Memory B cell (primary cell): ENCODE data around the gene ITGAL.

Source experiments
- ATAC-seq: fragments of 150-1000 bp; cut with Tn5 transposase; 2 replicates; pipeline ENCODE4 v1.10.0; 2021; ENCODE audit warnings: low read depth, mild to moderate bottlenecking, moderate library complexity
- DNase-seq, 2 donors: peaks; one replicate each; pipeline ENCODE4 v3.0.0; 2022; ENCODE audit warnings: low spot score in 2 of 2
- H3K27ac Mint-ChIP-seq: one replicate; pipeline ENCODE4 v1.8.0; 2022; ENCODE audit warnings: mild to moderate bottlenecking, moderate library complexity, mixed read lengths
- H3K27me3 Mint-ChIP-seq: one replicate; pipeline ENCODE4 v1.8.0; 2022; ENCODE audit warnings: mixed read lengths
- H3K36me3 Mint-ChIP-seq: one replicate; pipeline ENCODE4 v1.8.0; 2022; ENCODE audit warnings: mild to moderate bottlenecking, mixed read lengths
- H3K4me1 Mint-ChIP-seq: one replicate; pipeline ENCODE4 v1.8.0; 2022; ENCODE audit warnings: mixed read lengths
- H3K4me3 Mint-ChIP-seq: one replicate; pipeline ENCODE4 v1.8.0; 2022; ENCODE audit warnings: mild to moderate bottlenecking, moderate library complexity, mixed read lengths
- H3K9me3 Mint-ChIP-seq: one replicate; pipeline ENCODE4 v1.8.0; 2022; ENCODE audit warnings: mixed read lengths

Gene ITGAL

DNA sequence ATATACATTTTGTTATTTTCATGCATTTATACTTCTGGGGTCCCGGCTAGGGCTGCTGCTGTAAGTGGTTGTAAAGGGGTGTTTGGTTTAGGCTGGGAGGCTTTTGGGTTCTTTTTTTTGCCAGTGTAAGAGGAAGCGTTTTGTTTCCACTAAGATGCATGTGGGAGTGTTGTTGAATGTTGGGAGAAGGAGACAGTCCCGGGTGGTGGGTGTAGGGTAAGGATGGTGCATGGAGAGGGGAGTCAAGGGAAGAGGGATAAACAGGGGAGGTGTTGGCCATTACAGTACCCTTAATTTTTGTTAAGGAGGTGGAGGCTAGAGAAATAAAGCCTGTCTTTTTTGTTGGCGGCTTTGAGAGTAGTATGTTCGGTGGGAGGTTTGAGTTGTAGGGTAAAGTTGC lies 70.5 kb downstream of the ITGAL start:
- Mint-ChIP-seq H3K4me3 (no peak overlapping the region), H3K4me1 (peaks cover 9% of the 10 kb centered on the region), H3K27ac (no peak overlapping the region), H3K27me3 (no peaks in the 10 kb centered on the region), H3K36me3 (no peaks in the 10 kb centered on the region), H3K9me3 (no peaks in the 10 kb centered on the region)
- DNase-seq: no peak
- ATAC-seq: no peak

DNA sequence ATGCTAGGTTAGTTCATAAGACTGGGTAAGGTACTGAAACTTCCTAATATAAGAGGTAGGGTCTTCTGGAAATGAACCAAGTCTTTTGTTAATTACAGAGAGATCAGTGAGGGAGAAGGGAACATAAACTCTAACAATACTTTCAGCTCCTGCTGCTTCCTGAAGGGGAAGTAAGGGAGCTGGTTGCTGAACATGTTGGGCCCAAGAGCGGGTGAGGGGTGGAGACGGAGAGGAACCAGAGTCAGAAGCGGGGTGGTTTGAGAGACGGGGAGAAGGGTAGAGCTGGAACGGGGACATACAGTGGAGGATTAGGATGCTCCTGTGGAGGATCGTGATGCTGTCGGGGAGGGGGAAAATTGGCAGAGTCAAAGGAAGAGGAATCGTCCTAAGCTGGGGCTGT lies 73.6 kb downstream of the ITGAL start:
- peaks cover 6% of the 10 kb centered on the region for H3K4me1 Mint-ChIP-seq
- H3K9me3 Mint-ChIP-seq: no peaks in the 10 kb centered on the region
- H3K4me3 Mint-ChIP-seq: no peak overlapping the region
- no peak overlapping the region for H3K27ac Mint-ChIP-seq
- H3K36me3 Mint-ChIP-seq: no peaks in the 10 kb centered on the region
- no peaks in the 10 kb centered on the region for H3K27me3 Mint-ChIP-seq
- ATAC-seq (no peak), DNase-seq (no peak)

DNA sequence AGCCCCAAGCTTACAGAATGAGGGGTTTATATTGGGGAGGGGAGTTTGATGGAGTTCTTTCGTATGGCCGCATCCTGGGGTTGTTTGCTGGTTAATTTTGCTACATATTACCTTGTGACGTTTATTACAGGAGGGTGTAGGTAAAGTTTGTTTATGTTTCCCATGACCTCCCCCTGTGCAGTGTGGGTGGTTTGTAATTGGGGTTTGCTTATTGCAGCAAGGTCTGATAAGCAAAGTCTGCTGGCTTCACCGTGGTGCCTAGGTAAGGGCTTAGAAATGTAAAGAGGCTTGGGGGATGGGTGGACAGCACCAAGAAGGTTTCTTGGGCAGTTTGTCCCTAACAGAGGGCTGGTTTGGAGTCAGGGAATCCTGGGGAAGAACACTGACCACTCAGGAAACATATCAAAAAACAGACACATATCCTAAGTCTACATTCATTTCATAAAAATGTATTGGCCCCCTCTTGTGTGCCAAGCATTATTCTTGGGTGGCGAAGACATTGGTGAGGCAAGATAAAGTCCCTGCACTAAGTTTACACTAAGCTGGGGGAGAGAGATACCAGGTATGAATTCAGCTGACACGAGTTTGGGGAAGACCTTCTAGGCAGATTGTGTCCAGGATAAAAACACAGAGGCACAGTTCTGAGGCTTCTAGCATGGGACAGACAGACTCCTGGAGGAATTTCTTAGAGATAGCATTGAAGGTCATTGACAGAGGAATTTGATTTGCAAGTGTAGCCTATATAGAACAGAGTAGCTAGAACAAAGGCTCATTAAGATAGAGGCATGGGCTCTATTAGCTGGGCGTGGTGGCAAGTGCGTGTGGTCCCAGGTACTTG lies 76.1 kb downstream of the ITGAL start:
- Mint-ChIP-seq H3K27me3 (no peaks in the 10 kb centered on the region), H3K27ac (no peak overlapping the region), H3K4me1 (peaks cover 14% of the 10 kb centered on the region), H3K36me3 (no peaks in the 10 kb centered on the region), H3K4me3 (no peak overlapping the region), H3K9me3 (no peaks in the 10 kb centered on the region)
- ATAC-seq (no peak), DNase-seq (no peak)

DNA sequence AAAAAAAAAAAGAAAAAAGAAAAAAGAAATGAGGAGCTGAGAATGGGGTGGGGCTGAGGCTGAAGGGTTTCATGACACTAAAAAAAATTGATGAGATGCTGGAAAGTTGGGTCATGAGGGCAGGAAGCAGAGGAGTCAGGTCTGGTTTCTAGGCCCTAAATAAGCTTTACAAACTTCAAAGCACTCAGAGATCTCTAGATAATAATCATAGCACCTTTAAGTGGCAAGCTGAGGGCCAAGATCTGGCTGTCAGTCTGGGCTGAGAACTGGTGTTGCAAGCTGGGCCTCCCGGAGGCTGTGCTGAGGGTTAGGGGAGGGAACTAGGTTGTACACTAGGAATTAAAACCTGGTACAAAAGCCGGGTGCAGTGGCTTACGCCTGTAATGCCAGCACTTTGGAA lies 79.2 kb downstream of the ITGAL start:
- ATAC-seq (no peak), DNase-seq (no peak)
- Mint-ChIP-seq H3K4me1 (peaks cover 16% of the 10 kb centered on the region), H3K27ac (no peak overlapping the region), H3K27me3 (no peaks in the 10 kb centered on the region), H3K9me3 (no peaks in the 10 kb centered on the region), H3K36me3 (peaks cover 5% of the 10 kb centered on the region), H3K4me3 (no peak overlapping the region)

DNA sequence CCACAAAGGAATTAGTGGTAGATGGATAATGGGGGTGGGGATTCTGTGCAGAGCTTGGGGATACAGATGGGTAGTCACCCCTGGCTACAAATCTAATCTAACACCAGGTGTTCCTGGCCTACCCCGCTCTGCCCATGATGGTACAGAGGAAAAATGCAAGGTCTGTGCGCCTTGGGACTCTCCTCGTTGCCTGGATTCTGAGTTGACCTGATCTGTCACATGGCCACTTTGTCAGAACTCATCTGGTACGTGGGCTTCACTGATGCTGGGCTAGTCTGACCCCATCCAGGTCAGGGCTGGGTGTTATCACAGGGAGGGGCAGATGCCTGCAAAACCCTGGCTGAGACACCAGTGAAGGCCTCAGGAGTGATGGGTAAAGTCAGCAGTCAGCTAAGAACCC lies 80.4 kb downstream of the ITGAL start:
- H3K4me3 Mint-ChIP-seq: no peak overlapping the region
- no peaks in the 10 kb centered on the region for H3K27me3 Mint-ChIP-seq
- no peak overlapping the region for H3K27ac Mint-ChIP-seq

DNA sequence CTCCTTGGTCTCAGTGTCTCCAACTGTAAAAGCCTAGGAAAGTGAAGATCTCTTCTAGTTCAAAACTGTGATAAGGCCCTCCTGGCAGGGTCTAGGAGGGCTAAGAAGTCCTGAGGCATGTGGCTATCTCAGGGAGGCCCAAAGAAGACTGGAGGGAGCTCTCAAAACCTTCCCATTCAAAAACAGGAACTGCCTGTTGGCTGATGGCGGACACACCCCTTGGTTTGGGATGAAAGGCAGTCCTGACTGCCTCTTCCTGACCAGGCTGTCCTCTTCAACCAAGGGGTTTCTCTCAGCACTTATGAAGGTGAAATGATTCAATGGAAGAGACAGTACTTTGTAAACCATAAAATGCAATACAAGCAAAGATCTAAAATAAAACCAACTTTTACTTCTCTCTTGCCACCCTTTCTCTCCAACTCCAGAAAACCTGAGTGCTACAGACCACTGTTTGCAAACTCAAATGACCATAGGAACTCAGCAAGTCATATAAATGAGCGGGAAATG lies 80.9 kb downstream of the ITGAL start:
- ATAC-seq (no peak), DNase-seq (no peak)
- peak overlapping the region; percentile 67 for H3K27ac Mint-ChIP-seq
- no peak overlapping the region for H3K4me3 Mint-ChIP-seq
- no peaks in the 10 kb centered on the region for H3K27me3 Mint-ChIP-seq
- H3K36me3 Mint-ChIP-seq: peaks cover 5% of the 10 kb centered on the region
- no peaks in the 10 kb centered on the region for H3K9me3 Mint-ChIP-seq
- H3K4me1 Mint-ChIP-seq: peaks cover 16% of the 10 kb centered on the region

More for the DNA sequence above, 80.4 kb downstream of the ITGAL start:
- Mint-ChIP-seq H3K36me3 (peaks cover 5% of the 10 kb centered on the region), H3K9me3 (no peaks in the 10 kb centered on the region), H3K4me1 (peaks cover 16% of the 10 kb centered on the region)
- ATAC-seq (no peak), DNase-seq (no peak)

DNA sequence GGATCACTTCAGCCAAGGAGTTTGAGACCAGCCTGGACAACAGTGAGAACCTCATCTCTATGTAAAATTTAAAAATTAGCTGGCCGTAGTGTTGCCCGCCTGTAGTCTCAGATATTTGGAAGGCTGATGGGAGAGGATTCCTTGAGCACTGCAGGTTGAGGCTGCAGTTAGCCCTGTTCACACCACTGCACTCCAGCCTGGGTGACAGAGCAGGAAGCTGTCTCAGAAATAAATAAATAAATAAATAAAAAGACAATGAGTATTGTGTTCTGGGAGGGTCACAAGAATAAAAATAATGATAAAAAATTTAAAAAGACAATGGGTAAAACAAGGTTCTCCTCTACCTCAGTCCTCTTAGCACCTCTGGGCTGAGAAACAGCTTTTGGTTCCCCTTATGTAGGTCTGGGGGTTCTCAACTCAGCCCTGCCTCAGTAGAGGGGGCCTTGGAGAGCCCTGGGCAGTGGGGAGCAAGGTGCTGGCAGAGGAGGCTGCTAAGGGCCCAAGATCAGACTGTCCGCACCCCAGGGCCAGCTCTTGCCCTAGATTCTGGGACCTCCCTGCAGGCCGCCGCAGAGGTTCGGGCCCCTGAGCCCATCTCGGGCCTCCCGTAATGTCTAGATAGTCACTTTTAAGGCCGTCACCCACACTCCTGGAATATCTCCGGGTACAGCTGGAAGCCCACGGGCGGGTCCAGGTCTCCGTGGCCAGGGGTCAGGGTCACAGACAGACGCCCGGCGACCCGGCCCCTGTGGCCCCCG lies 82.2 kb downstream of the ITGAL start:
- H3K27ac Mint-ChIP-seq: no peak overlapping the region
- H3K36me3 Mint-ChIP-seq: peaks cover 5% of the 10 kb centered on the region
- ATAC-seq: no peak
- H3K9me3 Mint-ChIP-seq: no peaks in the 10 kb centered on the region
- no peaks in the 10 kb centered on the region for H3K27me3 Mint-ChIP-seq
- peaks cover 21% of the 10 kb centered on the region for H3K4me1 Mint-ChIP-seq
- no peak for DNase-seq
- H3K4me3 Mint-ChIP-seq: no peak overlapping the region

DNA sequence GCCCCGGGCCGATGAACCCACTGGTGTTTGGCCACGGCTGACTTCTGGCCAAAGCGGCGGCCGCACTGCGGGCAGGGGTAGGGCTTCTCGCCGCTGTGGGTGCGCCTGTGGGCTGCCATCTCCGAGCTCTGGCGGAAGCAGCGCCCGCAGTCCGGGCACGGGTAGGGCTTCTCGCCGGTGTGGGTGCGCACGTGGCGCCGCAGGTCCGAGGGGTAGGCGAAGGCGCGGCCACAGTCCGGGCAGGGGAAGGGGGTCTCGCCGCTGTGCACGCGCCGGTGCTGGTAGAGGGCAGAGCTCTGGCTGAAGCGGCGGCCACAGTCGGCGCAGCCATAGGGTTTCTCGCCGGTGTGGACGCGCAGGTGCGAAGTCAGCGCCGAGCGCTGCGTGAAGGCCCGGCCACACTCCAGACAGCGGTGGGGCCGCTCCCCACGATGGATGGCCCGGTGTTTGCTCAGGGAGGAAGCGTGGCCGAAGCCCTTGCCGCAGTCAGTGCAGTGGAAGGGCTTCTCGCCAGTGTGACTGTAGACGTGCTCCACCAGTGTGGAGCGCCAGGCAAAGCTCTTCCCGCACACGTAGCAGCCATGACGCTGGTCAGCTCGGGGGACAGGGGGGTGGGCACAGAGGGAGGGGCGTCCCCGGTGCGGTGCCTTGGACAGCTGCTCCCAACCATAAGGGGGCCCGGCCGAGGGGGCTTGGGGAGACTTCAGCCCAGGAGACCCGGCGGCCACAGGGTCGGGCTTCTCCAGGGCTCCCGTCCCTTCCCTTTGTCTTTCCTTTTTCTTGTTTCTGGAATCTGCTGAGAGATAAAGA lies 83.0 kb downstream of the ITGAL start:
- Mint-ChIP-seq H3K4me1 (peaks cover 21% of the 10 kb centered on the region), H3K27me3 (no peaks in the 10 kb centered on the region), H3K27ac (no peak overlapping the region), H3K9me3 (no peaks in the 10 kb centered on the region), H3K36me3 (peaks cover 5% of the 10 kb centered on the region), H3K4me3 (peak overlapping the region; percentile 70)
- no peak for ATAC-seq
- no peak for DNase-seq

DNA sequence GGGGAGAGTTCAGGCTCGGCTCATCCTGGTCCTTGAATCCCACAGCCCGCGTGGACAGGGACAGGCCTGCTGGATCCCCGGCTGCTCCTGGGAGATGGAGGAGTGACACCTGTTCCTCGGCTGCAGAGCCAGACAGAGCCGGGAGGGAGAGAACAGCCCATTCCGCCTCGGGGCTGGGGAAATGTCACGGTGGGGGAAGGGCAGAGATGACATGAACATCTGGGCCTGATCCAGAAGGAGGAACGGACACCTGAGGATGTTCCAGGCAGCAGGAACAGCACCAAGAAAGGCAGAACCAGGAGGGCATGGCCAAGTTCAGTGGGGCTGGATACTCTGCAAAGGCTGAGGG lies 83.6 kb downstream of the ITGAL start:
- H3K27ac Mint-ChIP-seq: no peak overlapping the region
- H3K27me3 Mint-ChIP-seq: no peaks in the 10 kb centered on the region
- H3K4me1 Mint-ChIP-seq: peaks cover 21% of the 10 kb centered on the region
- peak overlapping the region; percentile 70 for H3K4me3 Mint-ChIP-seq
- DNase-seq (no peak), ATAC-seq (no peak)
- H3K9me3 Mint-ChIP-seq: no peaks in the 10 kb centered on the region
- peaks cover 5% of the 10 kb centered on the region for H3K36me3 Mint-ChIP-seq

DNA sequence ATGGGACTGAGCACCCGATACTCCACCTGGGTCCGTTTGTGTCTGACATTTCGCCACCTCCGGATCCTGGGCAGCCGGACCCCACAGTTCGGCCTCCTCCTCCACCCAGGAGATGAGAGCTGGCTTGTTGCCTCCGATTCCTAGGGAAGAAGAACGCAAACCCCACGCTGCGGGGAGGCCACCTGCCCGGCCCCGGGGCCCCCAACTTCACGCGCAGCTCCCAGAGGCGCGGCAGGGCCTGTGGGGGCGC lies 85.1 kb downstream of the ITGAL start:
- DNase-seq: no peak
- no peak for ATAC-seq
- H3K9me3 Mint-ChIP-seq: no peaks in the 10 kb centered on the region
- peak overlapping the region; percentile 89 for H3K4me3 Mint-ChIP-seq
- peaks cover 5% of the 10 kb centered on the region for H3K36me3 Mint-ChIP-seq
- no peaks in the 10 kb centered on the region for H3K27me3 Mint-ChIP-seq
- H3K27ac Mint-ChIP-seq: peak overlapping the region; percentile 92
- peaks cover 21% of the 10 kb centered on the region for H3K4me1 Mint-ChIP-seq

DNA sequence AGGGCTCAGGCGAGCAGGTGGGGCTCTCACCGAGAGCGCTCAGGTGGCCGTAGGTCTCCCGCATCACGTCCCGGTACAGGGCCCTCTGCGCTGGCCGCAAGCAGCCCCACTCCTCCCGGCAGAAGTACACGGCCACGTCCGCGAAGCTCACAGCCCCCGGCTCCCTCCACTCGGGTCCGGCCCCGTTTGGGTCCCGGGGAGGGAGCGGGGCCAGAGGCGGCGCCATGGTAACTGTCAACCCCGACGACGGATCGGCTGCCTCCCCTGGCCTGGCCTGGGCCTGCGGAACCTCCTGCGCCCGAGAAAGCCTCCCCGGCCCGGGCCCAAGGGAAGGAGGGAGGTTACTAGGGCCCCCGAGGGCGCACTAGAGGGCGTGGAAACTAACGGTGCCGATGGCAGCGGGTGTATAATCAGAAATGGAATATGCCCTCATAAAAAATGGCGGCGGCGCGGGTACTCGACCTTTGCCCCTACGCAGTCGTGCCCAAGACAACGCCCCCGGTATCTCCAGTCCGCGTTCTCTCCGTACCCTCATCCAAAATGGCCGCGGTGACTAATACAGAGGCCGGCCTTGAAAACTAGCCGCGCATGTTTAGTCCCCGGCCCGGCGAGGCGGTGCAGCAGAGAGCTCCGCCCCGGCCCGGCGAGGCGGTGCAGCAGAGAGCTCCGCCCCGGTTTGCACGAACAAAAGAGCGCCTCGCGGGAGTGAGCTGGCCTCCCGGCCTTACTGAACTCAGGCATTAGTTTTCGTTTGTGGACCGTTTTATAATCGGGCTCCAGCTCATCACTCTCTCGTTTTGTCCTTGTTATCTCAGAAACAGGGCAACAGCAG lies 85.6 kb downstream of the ITGAL start, which contains the start of gene ZNF764:
ZNF764 (minus strand) TSS at position 418 of the 832 bp plus-strand sequence; CDS start at position 226, 192 bp downstream.
- H3K27ac Mint-ChIP-seq: peak within 1 kb of the TSS; percentile 92
- no peaks in the 10 kb centered on the region for H3K27me3 Mint-ChIP-seq
- no peaks in the 10 kb centered on the region for H3K9me3 Mint-ChIP-seq
- DNase-seq (peak; percentile 85 to 92), ATAC-seq (peak; percentile 88)
- peaks cover 5% of the 10 kb centered on the region for H3K36me3 Mint-ChIP-seq
- peaks cover 17% of the 10 kb centered on the region for H3K4me1 Mint-ChIP-seq
- peak within 1 kb of the TSS; percentile 89 for H3K4me3 Mint-ChIP-seq

DNA sequence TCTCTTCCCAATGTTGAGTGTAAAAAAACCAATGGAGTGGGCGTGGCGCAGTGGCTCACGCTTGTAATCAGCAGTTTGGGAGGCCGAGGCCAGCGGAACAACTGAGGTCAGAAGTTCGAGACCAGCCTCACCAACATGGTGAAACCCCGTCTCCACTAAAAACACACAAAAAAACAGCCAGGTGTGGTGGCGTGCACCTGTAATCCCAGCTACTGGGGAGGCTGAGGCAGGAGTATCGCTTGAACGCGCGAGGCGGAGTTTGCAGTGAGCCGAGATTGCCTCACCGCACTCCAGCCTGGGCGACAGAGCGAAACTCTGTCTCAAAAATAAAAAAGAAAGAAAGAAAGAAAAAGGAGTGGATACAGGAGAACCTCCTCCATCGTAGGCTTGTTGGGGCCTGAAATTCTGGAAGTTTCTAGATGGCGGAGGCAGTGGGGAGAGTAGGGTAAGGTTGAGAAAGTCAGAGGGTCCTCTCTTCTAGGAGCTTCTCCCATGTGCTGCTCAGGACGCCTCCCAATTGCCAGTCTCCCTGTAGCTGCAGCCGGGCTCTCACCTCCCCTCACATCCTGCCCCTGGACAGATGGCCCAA lies 86.3 kb downstream of the ITGAL start:
- peaks cover 12% of the 10 kb centered on the region for H3K4me1 Mint-ChIP-seq
- H3K27ac Mint-ChIP-seq: peak overlapping the region; percentile 92
- H3K9me3 Mint-ChIP-seq: no peaks in the 10 kb centered on the region
- no peak for ATAC-seq
- DNase-seq: no peak
- H3K4me3 Mint-ChIP-seq: peak overlapping the region; percentile 89
- H3K27me3 Mint-ChIP-seq: no peaks in the 10 kb centered on the region
- peaks cover 5% of the 10 kb centered on the region for H3K36me3 Mint-ChIP-seq

DNA sequence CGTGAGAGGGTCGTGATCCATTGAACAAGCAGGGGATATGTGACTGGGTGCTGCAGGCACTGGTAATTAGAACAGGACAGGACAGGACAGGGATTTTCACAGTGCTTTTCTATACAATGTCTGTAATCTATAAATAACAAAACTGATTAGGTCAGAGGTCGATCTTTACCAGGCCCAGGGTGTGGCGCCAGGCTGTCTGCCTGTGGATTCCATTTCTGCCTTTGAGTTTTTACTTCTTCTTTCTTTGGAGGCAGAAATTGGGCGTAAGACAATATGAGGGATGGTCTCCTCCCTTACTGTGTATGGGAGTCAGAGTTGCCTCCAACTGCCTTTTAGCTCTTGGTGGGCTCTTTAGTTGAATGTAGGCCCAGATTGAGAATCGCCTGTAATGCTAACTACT lies 87.1 kb downstream of the ITGAL start:
- Mint-ChIP-seq H3K27ac (peak overlapping the region; percentile 35), H3K9me3 (no peaks in the 10 kb centered on the region), H3K4me1 (peaks cover 10% of the 10 kb centered on the region), H3K27me3 (no peaks in the 10 kb centered on the region), H3K4me3 (peak overlapping the region; percentile 8), H3K36me3 (no peaks in the 10 kb centered on the region)
- DNase-seq (no peak), ATAC-seq (no peak)
